Measurements from ENCODE around the gene SHISA7.

- no peak for TF ChIP-seq CTCF (IDR thresholded peaks at IDR 0.05; ENCODE audit: low read depth, low read length, missing input control)
- no peak for TF ChIP-seq EGR1 (IDR thresholded peaks at IDR 0.05; ENCODE audit: low read depth in 2 of 2)
Observed at GRCh38 chr19:55485439-55486011, 42.4 kb upstream of the SHISA7 start.
